ACC112 (cell line): ENCODE measurements around the gene KRTAP1-4.

Experiments
- H2AFZ ChIP-seq: fragments of 200-600 bp; sonication (generic); one replicate; pipeline ENCODE4 v1.6.0; 2017; ENCODE audit warnings: antibody characterized with exemption, low read length; ENCODE audit not compliant: unreplicated experiment
- H3K27ac ChIP-seq: fragments of 200-600 bp; sonication (generic); 2 replicates; pipeline ENCODE4 v1.5.1; 2014; ENCODE audit warnings: low read depth, mild to moderate bottlenecking, antibody characterized with exemption, low read length, moderate library complexity
- H3K27me3 ChIP-seq: fragments of 200-600 bp; sonication (generic); 2 replicates; pipeline ENCODE4 v1.6.1; 2014; ENCODE audit warnings: mild to moderate bottlenecking, antibody characterized with exemption, low read length, moderate library complexity, mixed read lengths; ENCODE audit not compliant: insufficient read depth
- H3K36me3 ChIP-seq: fragments of 200-600 bp; sonication (generic); 2 replicates; pipeline ENCODE4 v1.6.1; 2016; ENCODE audit warnings: mild to moderate bottlenecking, antibody characterized with exemption, low read length, moderate library complexity, mixed read lengths; ENCODE audit not compliant: insufficient read depth
- H3K4me1 ChIP-seq: fragments of 200-600 bp; sonication (generic); one replicate; pipeline ENCODE4 v1.6.1; 2016; ENCODE audit warnings: low read length, mixed read lengths; ENCODE audit not compliant: insufficient read depth, unreplicated experiment, control insufficient read depth
- H3K4me3 ChIP-seq: fragments of 200-600 bp; sonication (generic); 2 replicates; pipeline ENCODE4 v1.5.1; 2014; ENCODE audit warnings: mild to moderate bottlenecking, low read depth, low read length
- H3K79me2 ChIP-seq: fragments of 200-600 bp; sonication (generic); one replicate; pipeline ENCODE4 v1.6.0; 2016; ENCODE audit warnings: low read length; ENCODE audit not compliant: control insufficient read depth, unreplicated experiment, insufficient read depth

Gene KRTAP1-4

GRCh38 chr17:40984226-40984625 lies 45.8 kb downstream of the KRTAP1-4 start, which contains the start of gene KRT40:
KRT40 (minus strand) TSS chr17:40984326; CDS start chr17:40984273, 53 bp downstream.
- no peaks in the 10 kb centered on the region for H3K27me3 ChIP-seq
- no peak within 1 kb of the TSS for H3K4me3 ChIP-seq
- H3K27ac ChIP-seq: no peak within 1 kb of the TSS
- H2AFZ ChIP-seq: no peak within 1 kb of the TSS
- no peaks in the 10 kb centered on the region for H3K4me1 ChIP-seq
- no peaks in the 10 kb centered on the region for H3K36me3 ChIP-seq
- H3K79me2 ChIP-seq: no peaks in the 10 kb centered on the region

- no peaks in the 10 kb centered on the region for H3K27me3 ChIP-seq
- H3K79me2 ChIP-seq: no peaks in the 10 kb centered on the region
- no peaks in the 10 kb centered on the region for H3K4me1 ChIP-seq
- no peak overlapping the region for H3K27ac ChIP-seq
- H3K36me3 ChIP-seq: no peaks in the 10 kb centered on the region
- no peak overlapping the region for H2AFZ ChIP-seq
- H3K4me3 ChIP-seq: no peak overlapping the region
These were observed 48.9 kb downstream of the KRTAP1-4 start for GRCh38 chr17:40981115-40981514.

- no peaks in the 10 kb centered on the region for H3K36me3 ChIP-seq
- no peak overlapping the region for H3K4me3 ChIP-seq
- H3K27ac ChIP-seq: no peak overlapping the region
- no peak overlapping the region for H2AFZ ChIP-seq
- no peaks in the 10 kb centered on the region for H3K4me1 ChIP-seq
- no peaks in the 10 kb centered on the region for H3K79me2 ChIP-seq
- H3K27me3 ChIP-seq: no peaks in the 10 kb centered on the region
These were observed 49.4 kb downstream of the KRTAP1-4 start for GRCh38 chr17:40980596-40980995.

GRCh38 chr17:40980117-40980516 lies 49.9 kb downstream of the KRTAP1-4 start:
- no peaks in the 10 kb centered on the region for H3K36me3 ChIP-seq
- H3K27me3 ChIP-seq: no peaks in the 10 kb centered on the region
- H3K27ac ChIP-seq: no peak overlapping the region
- H3K4me3 ChIP-seq: no peak overlapping the region
- H3K79me2 ChIP-seq: no peaks in the 10 kb centered on the region
- H3K4me1 ChIP-seq: no peaks in the 10 kb centered on the region
- H2AFZ ChIP-seq: no peak overlapping the region
